ENCODE measurements around the gene SSPN.
"Not testable (repeated sequence)": the region's sequence is repeated elsewhere in the genome, so short reads cannot be mapped to it uniquely, and the experiment has no call there.

The SSPN gene

GRCh38 chr12:26227361-26227745, 32.0 kb downstream of the SSPN start:
- H3K27ac ChIP-seq, result no peak overlapping the region
- TF ChIP-seq CTCF (conservative IDR thresholded peaks at IDR 0.05) (no peak), ZFX (IDR thresholded peaks at IDR 0.05) (no peak)

DNA sequence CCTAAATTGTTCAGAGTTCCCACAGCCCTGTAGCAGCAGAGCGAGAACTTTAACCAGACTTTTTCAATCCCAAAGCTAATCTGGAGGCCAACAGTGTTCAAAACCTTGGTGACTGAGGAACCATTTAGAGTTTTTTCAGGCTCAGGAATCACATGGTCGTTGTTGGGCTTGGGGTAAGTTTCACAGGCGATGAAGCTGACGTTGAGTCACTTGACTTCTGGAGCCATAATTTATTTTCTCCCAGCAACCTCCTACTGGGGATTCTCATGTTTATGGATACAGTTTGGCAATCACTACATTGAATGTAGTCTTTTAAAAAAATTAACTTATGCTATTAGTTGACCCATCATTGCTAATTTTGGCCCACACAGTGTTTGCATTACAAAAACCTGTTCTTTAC, 34.5 kb downstream of the SSPN start:
- TF ChIP-seq CTCF (conservative IDR thresholded peaks at IDR 0.05) (no peak), ZFX (IDR thresholded peaks at IDR 0.05) (no peak)
- H3K27ac ChIP-seq, result no peak overlapping the region

DNA sequence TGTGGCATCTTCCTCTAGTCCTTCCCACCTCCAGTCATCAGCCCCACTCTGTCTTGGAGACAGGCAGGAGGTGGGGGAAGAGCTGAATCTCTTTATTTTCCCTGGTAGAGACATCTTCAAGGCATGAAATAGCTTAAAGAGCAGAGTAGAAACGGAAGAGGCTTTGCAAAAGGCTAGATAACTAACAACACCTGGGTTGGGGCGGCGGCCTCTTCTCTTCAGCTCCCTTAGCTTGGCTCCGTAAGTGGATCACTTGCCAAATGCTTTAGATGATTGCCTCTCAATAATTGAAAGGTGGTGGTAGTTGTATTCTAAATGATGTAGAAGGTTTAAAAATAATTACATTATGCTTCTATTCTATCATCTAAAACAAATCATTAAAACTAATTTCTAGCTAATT, 36.1 kb downstream of the SSPN start:
- TF ChIP-seq ZFX (IDR thresholded peaks at IDR 0.05) (no peak), CTCF (conservative IDR thresholded peaks at IDR 0.05) (no peak)
- no peak overlapping the region for H3K27ac ChIP-seq

- TF ChIP-seq ZFX (IDR thresholded peaks at IDR 0.05) (no peak), CTCF (conservative IDR thresholded peaks at IDR 0.05) (no peak)
- H3K27ac ChIP-seq, result no peak overlapping the region
These were observed 36.5 kb downstream of the SSPN start for GRCh38 chr12:26231921-26232320.

GRCh38 chr12:26233631-26234030, 38.3 kb downstream of the SSPN start:
- no peak overlapping the region for H3K27ac ChIP-seq

DNA sequence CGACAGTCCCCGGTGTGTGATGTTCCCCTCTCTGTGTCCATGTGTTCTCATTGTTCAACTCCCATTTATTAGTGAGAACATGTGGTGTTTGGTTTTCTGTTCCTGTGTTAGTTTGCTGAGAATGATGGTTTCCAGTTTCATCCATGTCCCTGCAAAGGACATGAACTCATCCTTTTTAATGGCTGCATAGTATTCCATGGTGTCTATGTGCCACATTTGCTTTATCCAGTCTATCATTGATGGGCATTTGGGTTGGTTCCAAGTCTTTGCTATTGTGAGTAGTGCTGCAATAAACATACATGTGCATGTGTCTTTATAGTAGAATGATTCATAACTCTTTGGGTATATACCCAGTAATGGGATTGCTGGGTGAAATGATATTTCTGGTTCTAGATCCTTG, 40.1 kb downstream of the SSPN start:
- not testable (repeated sequence) for H3K27ac ChIP-seq

More at GRCh38 chr12:26233631-26234030, 38.3 kb downstream of the SSPN start:
- TF ChIP-seq ZFX (IDR thresholded peaks at IDR 0.05) (no peak), CTCF (conservative IDR thresholded peaks at IDR 0.05) (no peak)

- no peak overlapping the region for H3K27ac ChIP-seq
- no peak for TF ChIP-seq ZFX (IDR thresholded peaks at IDR 0.05)
- no peak for TF ChIP-seq CTCF (conservative IDR thresholded peaks at IDR 0.05)
These were observed 43.2 kb downstream of the SSPN start for GRCh38 chr12:26238341-26239121.
